Activated naive CD4-positive, alpha-beta T cell treated with anti-CD3 and anti-CD28 coated beads, Interleukin-2, amount 10 ng/mL, durations not matched to agents 7 days and 5 days (primary cell): ENCODE measurements around the gene CD79A.
"Not testable (repeated sequence)": the region's sequence is repeated elsewhere in the genome, so short reads cannot be mapped to it uniquely, and the experiment has no call there.

Experiments
- CTCF ChIA-PET: fragments of 350-600 bp; sonication (Branson Sonifier 250); formaldehyde crosslinking; loops from one replicate; lab custom pipeline; 2021; ENCODE audit warnings: antibody characterized with exemption; lab: Charles Lee
- DNase-seq: peaks from one replicate; pipeline ENCODE4 v3.0.0-alpha.2; 2020
- H3K27ac Mint-ChIP-seq: one replicate; pipeline ENCODE4 v1.8.0; 2021; ENCODE audit warnings: mild to moderate bottlenecking, moderate library complexity, mixed read lengths
- H3K27me3 Mint-ChIP-seq: one replicate; pipeline ENCODE4 v1.8.0; 2021; ENCODE audit warnings: mild to moderate bottlenecking, mixed read lengths
- H3K36me3 Mint-ChIP-seq: one replicate; pipeline ENCODE4 v1.8.0; 2021; ENCODE audit warnings: mixed read lengths
- H3K4me1 Mint-ChIP-seq: one replicate; pipeline ENCODE4 v1.8.0; 2021; ENCODE audit warnings: mixed read lengths
- H3K4me3 Mint-ChIP-seq: one replicate; pipeline ENCODE4 v1.8.0; 2021; ENCODE audit warnings: mild to moderate bottlenecking, moderate library complexity, mixed read lengths
- H3K9me3 Mint-ChIP-seq: one replicate; pipeline ENCODE4 v1.8.0; 2021; ENCODE audit warnings: mixed read lengths

CD79A gene

DNA sequence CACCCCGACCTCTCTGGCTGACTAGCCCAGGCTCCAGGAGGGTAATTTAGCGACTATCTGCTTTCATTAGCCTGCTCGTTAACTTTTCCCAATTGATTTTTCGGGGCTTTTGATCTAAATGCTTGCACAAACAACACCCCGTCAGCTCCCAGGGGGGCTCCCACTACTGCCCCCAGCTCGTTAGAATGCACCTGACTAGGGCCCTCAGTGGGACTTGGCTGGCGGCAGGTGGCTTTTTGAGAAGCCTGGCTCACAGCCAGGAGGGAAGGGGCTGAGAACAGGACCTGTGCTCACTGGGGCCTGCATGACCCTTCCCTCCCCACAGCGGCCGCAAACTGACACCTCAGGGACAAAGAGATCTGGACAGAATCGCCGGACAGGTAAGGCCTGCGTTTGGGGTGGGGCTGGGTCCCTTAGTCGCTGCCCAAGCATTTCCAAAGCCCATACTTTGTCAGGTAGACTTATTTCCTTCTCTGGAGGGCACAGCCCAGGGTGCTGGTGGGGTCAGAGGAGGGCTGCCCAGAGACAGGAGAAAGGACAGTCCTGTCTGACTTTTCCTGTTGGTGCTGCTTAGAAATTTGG, 7.6 kb upstream of the CD79A start:
- Mint-ChIP-seq H3K4me3 (no peak overlapping the region), H3K36me3 (peaks cover 57% of the 10 kb centered on the region), H3K9me3 (no peaks in the 10 kb centered on the region), H3K4me1 (peaks cover 87% of the 10 kb centered on the region), H3K27me3 (no peaks in the 10 kb centered on the region), H3K27ac (peak overlapping the region; percentile 99)
- CTCF ChIA-PET, result interaction anchor here (0.8 to 4.4 kb wide), 3 partner anchors 10 to 82 kb away, joined by 4 to 37 read pairs (median 4); partner anchors contain the start of gene RPS19
- DNase-seq, result no peak

GRCh38 chr19:41870401-41870873, 6.6 kb upstream of the CD79A start:
- Mint-ChIP-seq H3K4me3 (peak overlapping the region; percentile 35), H3K27me3 (no peaks in the 10 kb centered on the region), H3K4me1 (peaks cover 88% of the 10 kb centered on the region), H3K9me3 (no peaks in the 10 kb centered on the region), H3K36me3 (peaks cover 51% of the 10 kb centered on the region), H3K27ac (peak overlapping the region; percentile 99)
- DNase-seq, result no peak
- CTCF ChIA-PET, result interaction anchor here (0.9 to 4.4 kb wide), 5 partner anchors 11 to 88 kb away, joined by 4 to 37 read pairs (median 4); partner anchors contain the start of genes RABAC1 and RPS19

DNA sequence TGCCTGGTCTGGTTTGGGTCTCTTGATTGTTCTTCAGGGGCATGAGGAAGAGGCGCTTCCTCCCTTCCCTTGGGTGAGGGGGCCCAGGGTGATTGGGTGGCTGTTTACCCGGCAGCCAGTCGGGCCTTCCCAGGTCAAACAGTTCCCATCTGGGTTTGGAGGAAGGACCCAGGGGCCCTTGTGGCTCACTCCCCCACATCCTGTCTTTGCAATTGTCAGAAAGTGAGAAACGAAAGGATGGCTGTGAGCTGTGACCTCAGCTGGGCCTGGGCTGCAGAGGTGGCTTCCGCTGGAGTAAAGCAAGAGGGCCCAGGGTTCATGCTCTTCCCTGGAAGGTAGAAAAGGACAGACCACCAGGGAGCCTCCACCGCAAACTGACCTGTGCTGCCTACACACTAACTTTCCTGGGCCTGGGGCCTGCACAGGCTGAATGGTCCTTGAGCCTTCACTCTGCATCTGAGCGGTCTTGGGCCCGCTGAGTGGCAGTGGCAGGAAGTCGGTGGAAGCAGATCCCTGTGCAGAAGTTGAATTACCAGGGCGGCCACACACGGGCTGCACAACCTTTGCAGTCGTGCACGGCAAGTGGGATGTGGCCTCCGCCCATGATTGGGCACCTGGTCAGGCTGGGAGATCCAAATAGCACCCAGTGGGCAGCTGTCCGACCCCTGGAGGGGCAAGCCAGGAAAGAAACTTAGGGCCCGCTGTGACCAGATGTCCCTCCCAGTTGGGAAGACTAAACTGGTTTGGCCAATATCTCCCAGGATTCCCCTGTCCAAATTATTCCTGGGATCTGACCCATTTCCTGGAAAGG, 5.3 kb upstream of the CD79A start:
- H3K4me3 Mint-ChIP-seq, result peak overlapping the region; percentile 62
- peaks cover 92% of the 10 kb centered on the region for H3K4me1 Mint-ChIP-seq
- CTCF ChIA-PET, result interaction anchor here (1.3 to 5.9 kb wide), 10 partner anchors 8 to 86 kb away, joined by 4 to 66 read pairs (median 17); partner anchors contain the start of genes ERFL, RABAC1 and RPS19
- no peaks in the 10 kb centered on the region for H3K9me3 Mint-ChIP-seq
- no peaks in the 10 kb centered on the region for H3K27me3 Mint-ChIP-seq
- DNase-seq, result peak; percentile 86
- H3K27ac Mint-ChIP-seq, result peak overlapping the region; percentile 99
- peaks cover 45% of the 10 kb centered on the region for H3K36me3 Mint-ChIP-seq

DNA sequence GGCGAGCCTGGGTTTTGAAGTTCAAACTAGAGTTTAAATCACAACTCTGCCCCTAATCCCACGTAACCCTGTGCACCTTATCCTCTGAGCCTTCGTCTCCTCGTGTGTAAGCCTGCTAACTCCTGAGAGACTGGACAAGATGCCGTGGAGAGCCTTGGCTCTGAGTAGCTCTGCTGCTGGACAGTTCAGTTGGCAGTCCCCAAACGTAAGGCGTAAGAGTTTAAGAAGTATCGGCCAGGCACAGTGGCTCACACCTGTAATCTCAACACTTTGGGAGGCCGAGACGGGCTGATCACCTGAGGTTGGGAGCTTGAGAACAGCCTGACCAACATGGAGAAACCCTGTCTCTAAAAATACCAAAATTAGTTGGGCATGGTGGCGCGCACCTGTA, 4.7 kb upstream of the CD79A start:
- Mint-ChIP-seq H3K27ac (peak overlapping the region; percentile 99), H3K4me3 (no peak overlapping the region), H3K27me3 (no peaks in the 10 kb centered on the region), H3K9me3 (no peaks in the 10 kb centered on the region), H3K4me1 (peaks cover 97% of the 10 kb centered on the region), H3K36me3 (peaks cover 45% of the 10 kb centered on the region)
- DNase-seq, result no peak
- CTCF ChIA-PET, result interaction anchor here (0.6 to 5.9 kb wide), 17 partner anchors 9 to 162 kb away, joined by 3 to 66 read pairs (median 9); partner anchors contain the start of genes ERFL, RABAC1 and RPS19

DNA sequence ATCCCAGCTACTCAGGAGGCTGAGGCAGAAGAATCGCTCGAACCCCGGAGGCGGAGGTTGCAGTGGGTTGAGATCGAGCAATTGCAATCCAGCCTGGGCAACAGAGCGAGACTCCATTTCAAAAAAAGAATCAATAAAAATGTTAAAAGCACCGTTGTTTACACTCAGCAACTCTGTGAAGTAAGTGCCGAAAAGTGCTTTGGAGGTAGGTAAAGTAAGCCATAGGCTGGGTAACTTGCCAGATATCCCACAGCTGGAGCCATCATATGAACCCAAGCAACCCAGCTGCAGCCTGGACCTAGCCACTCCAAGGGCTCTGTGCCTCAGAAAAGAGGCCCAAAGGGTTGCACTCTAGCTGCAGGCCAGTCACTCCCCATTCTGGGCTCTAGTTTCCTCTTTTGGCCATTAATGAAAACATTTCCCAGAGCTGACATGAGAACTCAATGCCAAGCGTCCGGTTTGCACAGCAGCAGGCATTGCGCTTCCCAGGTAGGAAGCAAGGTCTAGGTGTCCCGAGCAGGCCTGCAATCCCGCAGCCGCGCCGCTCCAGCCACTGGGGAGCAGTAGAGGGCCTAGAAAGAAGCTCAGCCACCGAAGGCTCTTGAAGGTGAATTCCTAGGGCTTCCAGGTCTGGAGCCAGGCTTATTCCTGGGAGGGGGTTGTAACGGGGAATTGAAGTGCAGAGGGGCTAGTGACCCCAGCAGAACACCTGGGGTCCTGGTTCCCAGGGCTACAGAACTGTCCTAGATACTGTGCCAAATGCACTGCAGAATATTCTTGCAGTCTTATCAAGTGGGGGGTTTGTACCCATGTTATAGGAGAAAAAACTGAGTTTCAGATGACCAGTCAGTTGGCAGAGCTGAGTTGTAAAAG, 4.1 kb upstream of the CD79A start:
- H3K27ac Mint-ChIP-seq, result peak overlapping the region; percentile 99
- H3K9me3 Mint-ChIP-seq, result no peaks in the 10 kb centered on the region
- CTCF ChIA-PET, result interaction anchor here (0.6 to 5.9 kb wide), 20 partner anchors 10 to 162 kb away, joined by 3 to 66 read pairs (median 5); partner anchors contain the start of genes ERFL, RABAC1 and RPS19
- no peak overlapping the region for H3K4me3 Mint-ChIP-seq
- no peaks in the 10 kb centered on the region for H3K27me3 Mint-ChIP-seq
- peaks cover 98% of the 10 kb centered on the region for H3K4me1 Mint-ChIP-seq
- peak; percentile 80 for DNase-seq
- H3K36me3 Mint-ChIP-seq, result peaks cover 41% of the 10 kb centered on the region

- peak overlapping the region; percentile 59 for H3K4me3 Mint-ChIP-seq
- H3K9me3 Mint-ChIP-seq, DNase-seq, H3K27me3 Mint-ChIP-seq: not testable (repeated sequence)
- CTCF ChIA-PET, result interaction anchor here (0.6 to 5.9 kb wide), 2 partner anchors 11 to 15 kb away, joined by 3 to 66 read pairs; no protein-coding TSS in a partner anchor
- H3K36me3 Mint-ChIP-seq, result peaks cover 18% of the 10 kb centered on the region
- H3K4me1 Mint-ChIP-seq, result peaks cover 96% of the 10 kb centered on the region
- peak overlapping the region; percentile 99 for H3K27ac Mint-ChIP-seq
Measured at GRCh38 chr19:41875973-41876372, 1.1 kb upstream of the CD79A start.

- Mint-ChIP-seq H3K27ac (peak overlapping the region; percentile 99), H3K27me3 (no peaks in the 10 kb centered on the region), H3K4me1 (peaks cover 86% of the 10 kb centered on the region), H3K4me3 (no peak overlapping the region), H3K36me3 (peaks cover 8% of the 10 kb centered on the region), H3K9me3 (no peaks in the 10 kb centered on the region)
- CTCF ChIA-PET, result no interaction called here
- no peak for DNase-seq
Measured at GRCh38 chr19:41877916-41878905, 1.1 kb downstream of the CD79A start.

GRCh38 chr19:41879080-41879479, 2.0 kb downstream of the CD79A start:
- H3K27me3 Mint-ChIP-seq, result no peaks in the 10 kb centered on the region
- H3K4me1 Mint-ChIP-seq, result peaks cover 77% of the 10 kb centered on the region
- CTCF ChIA-PET, result no interaction called here
- H3K9me3 Mint-ChIP-seq, result no peaks in the 10 kb centered on the region
- peaks cover 14% of the 10 kb centered on the region for H3K36me3 Mint-ChIP-seq
- peak overlapping the region; percentile 99 for H3K27ac Mint-ChIP-seq
- H3K4me3 Mint-ChIP-seq, result no peak overlapping the region
- no peak for DNase-seq

DNA sequence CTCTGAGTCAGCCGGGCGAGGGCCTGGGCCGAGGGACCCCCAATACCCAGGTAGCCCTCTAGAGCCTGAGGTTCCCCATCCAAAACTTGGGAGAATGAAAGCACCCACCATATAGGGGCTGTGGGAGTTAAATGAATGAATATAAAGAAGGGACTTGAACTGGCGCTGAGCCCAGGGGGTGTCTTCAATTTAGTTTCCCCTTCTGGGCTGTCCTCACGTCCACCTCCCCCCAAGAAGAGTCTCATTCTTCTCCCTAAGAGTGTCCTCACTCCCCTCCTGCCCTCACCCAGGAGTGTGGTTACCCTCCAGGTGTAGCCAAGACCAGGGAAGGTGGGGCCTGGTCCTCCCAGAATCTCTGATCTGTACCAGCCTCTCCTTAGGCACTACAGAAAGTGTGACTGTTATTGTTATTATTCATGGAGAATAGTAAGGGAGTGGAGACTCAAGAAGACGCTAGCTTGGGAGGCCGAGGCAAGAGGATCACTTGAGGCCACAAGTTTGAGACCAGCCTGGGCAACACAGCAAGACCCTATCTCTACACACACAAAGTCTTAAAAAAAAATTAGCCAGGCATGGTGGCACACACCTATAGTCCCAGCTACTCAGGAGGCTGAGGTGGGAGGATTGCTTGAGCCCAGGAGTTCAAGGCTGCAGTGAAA, 2.7 kb downstream of the CD79A start:
- DNase-seq, result no peak
- Mint-ChIP-seq H3K36me3 (peaks cover 20% of the 10 kb centered on the region), H3K4me3 (no peak overlapping the region), H3K27me3 (no peaks in the 10 kb centered on the region), H3K4me1 (peaks cover 72% of the 10 kb centered on the region), H3K27ac (peak overlapping the region; percentile 52), H3K9me3 (no peaks in the 10 kb centered on the region)
- CTCF ChIA-PET, result no interaction called here

GRCh38 chr19:41880329-41880708, 3.2 kb downstream of the CD79A start:
- no peak for DNase-seq
- Mint-ChIP-seq H3K4me3 (no peak overlapping the region), H3K4me1 (peaks cover 71% of the 10 kb centered on the region), H3K27me3 (no peaks in the 10 kb centered on the region), H3K9me3 (no peaks in the 10 kb centered on the region), H3K27ac (no peak overlapping the region), H3K36me3 (peaks cover 24% of the 10 kb centered on the region)
- CTCF ChIA-PET, result no interaction called here

GRCh38 chr19:41882568-41883462, 5.7 kb downstream of the CD79A start, which contains the start of gene ARHGEF1:
ARHGEF1 (plus strand) TSS chr19:41883184; CDS start chr19:41888083, 4,899 bp downstream.
- H3K4me1 Mint-ChIP-seq, result peaks cover 62% of the 10 kb centered on the region
- H3K27ac Mint-ChIP-seq, result peak within 1 kb of the TSS; percentile 98
- peak within 1 kb of the TSS; percentile 98 for H3K4me3 Mint-ChIP-seq
- H3K9me3 Mint-ChIP-seq, result no peaks in the 10 kb centered on the region
- no peaks in the 10 kb centered on the region for H3K27me3 Mint-ChIP-seq
- CTCF ChIA-PET, result interaction anchor here (0.7 kb wide), 1 partner anchor 8 kb away, joined by 3 read pairs; no protein-coding TSS in a partner anchor
- peak; percentile 84 for DNase-seq
- H3K36me3 Mint-ChIP-seq, result peaks cover 45% of the 10 kb centered on the region
